GM12891 (cell line): Measurements from ENCODE around the gene FILIP1L.

Experiments used
- POLR2A ChIP-seq: IDR thresholded peaks from 2 replicates; pipeline ENCODE4 v1.6.1; 2011; ENCODE audit warnings: low read depth, low read length, control low read depth
- SPI1 ChIP-seq: IDR thresholded peaks from 2 replicates; pipeline ENCODE4 v1.6.1; 2011; ENCODE audit warnings: low read depth, low read length, control low read depth

DNA sequence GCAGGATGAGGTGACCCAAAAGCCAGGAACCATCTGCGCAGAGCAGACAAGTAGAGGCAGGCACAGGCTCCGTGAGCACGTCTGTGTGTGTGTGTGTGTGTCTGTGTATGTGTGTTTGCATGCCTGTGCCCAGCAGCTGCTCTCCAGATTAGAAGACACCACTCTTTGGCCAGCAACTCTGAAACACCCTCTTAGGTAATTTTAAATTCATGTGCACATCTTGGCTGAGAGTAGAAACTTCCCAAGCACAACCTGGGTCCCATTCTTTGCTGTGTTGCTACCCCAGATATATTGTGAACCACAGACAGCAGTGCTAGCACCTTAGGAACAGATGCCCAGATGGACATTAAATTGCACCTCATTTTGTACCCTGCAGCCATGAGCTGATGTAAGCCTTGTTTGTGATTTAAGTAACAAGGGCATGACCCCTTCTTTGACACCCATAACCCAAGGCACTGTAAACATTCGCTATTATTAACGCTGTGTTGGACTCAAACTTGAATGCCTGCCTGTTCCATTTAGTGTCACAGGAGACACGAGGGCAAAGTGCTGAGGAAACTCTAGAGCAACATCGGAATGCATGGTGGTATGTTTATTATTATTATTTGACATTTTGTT, at the start of gene FILIP1L:
- TF ChIP-seq SPI1 (no peak), POLR2A (no peak)
